Stimulated activated naive CD4-positive, alpha-beta T cell treated with Interleukin-2 at 50 U/mL for 16 hours (primary cell): Measurements from ENCODE around the gene PYGM.

Source experiments
- DNase-seq: peaks from one replicate; lab custom pipeline; 2025; lab: John Stamatoyannopoulos, UW

PYGM gene

GRCh38 chr11:64753380-64754123 is 6.2 kb downstream of the PYGM start:
- DNase-seq = no peak

DNA sequence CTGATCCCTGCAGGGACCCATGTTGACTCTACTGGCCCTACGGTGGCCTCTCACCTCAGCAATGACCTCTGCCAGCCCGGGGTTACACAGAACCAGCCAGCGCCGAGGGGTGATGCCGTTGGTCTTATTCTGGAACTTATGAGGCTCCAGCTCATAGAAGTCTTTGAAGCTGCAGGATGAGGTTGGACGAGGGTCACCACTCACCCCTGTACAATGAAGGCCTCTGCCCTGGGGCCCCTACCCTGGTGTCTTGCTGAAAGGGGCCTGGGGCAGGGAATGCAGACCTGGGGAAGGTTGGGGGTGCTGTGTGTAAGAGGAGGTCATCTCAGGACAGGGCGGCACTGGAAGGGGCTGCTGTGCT is 6.8 kb downstream of the PYGM start:
- DNase-seq = no peak

- no peak for DNase-seq
These were observed 7.4 kb downstream of the PYGM start for GRCh38 chr11:64752175-64752970.

DNA sequence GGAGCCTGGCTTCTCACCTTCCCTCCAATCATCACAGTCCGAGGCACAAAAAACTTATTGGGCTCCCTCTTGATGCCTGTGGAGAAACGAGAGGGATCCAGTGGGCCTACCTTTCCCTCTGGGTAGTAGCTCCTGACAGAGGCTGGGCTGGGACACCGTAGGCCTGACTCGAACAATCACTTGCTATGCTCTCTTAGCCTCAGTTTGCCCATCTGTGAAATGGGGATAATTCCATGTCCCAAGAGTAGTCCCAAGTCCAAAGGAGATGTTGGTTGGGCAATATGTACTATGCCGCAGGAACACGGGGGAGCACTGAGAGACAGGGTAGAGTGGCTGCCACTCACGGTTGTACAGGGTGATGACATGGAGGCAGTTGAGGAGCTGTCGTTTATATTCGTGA is 8.2 kb downstream of the PYGM start:
- DNase-seq = no peak

DNA sequence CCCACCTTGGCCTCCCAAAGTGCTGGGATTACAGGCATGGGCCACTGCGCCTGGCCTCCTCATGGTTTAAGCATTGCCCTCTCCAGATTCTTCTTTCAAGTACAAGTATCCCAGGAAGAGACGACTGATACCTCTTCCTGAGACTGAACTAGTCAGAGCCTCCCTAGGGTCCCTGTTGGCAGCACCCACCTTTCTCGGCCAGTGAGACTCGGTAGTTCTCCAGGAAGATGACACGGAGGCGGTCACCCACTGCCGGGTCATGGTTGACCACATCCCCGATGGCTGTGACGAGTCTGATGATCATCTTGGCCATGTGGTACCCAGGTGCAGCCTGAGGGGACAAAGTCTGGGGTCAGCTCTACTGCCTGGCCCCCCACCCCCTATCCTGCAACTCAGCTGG is 8.6 kb downstream of the PYGM start:
- no peak for DNase-seq

DNA sequence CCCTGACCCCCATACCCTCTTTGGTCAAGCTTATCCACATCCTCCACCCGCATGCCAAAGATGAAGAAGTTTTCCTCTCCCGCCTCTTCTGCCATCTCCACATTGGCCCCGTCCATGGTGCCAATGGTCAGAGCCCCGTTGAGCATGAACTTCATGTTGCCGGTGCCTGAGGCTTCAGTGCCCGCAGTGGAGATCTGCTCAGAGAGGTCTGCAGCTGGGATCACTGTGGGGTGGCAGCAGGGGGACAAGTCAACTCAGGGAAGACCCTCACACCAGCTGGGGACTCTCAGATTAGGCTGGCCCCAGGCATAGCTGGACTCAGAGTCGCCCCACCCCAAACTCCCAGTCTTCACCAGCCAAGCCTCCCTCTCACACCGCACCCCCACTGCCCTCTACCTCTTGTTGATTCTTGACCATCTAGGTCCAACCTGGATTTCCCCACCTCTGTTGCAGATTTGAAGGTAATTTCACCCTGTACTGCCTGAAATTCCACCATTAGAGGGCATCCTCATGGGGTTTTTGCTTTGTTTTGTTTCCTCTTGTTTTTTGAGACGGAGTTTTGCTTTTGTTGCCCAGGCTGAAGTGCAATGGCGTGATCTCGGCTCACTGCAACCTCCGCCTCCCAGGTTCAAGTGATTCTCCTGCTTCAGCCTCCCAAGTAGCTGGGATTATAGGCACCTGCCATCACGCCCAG is 9.3 kb downstream of the PYGM start:
- DNase-seq = no peak

- DNase-seq = no peak
These were observed 11.7 kb downstream of the PYGM start for GRCh38 chr11:64747961-64748665.

DNA sequence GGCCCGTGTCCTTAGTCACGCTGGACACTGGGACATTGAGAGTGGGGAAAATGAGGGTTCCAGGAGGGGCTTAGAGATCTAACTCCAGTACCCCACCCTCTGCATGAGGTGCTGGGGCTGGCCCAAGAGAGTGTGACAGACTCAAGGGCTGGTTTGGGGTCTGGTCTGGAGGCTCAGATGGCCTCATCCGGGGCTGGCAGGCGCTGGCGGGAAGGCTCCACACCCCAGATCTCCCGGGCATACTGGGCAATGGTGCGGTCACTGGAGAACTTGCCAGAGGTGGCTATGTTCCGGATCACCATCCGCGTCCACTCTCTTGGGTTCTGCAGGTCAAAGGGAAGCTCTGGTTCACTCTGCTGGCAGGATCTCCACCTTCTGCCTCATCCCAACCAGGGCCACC is 13.3 kb downstream of the PYGM start:
- no peak for DNase-seq

DNA sequence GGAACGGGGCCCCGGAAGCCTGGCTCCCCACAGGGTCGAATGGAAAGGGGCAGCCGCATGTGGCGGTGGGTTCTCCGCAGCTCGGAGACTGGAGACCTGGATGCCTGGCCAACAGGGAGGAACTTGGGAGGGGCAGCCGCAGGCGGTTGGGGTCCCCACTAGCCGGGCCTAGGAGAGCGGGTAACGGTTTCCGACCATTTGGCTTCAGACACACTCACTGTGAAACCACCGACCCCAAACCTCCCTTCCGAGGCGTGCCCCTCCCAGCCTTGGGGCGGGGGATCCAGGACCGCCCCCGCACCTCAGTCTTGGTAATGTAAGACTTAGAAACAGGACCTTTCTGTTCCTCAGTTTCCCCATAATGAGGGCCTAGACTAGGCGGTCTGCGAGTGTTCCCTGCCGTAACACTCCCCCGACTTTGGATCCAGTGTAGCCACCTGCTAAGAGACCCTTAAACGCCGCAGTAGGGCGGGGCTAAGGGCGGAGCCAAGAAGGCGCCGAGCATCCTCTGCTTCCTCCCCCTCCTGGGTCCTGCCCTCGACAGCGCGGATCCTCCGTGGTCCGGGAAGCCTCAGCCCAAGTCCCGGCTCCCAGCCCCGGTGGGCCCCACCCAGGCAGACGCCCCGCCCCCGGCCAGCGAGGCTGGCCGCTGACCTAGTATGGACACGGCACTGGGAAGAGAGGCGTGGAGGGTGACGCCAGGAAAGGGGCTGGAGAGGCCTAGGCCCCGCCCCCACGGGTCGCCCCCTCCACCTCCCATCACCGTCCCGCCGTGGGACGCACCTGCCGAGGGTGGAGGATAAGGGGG is 14.0 kb downstream of the PYGM start:
- peak; percentile 68 for DNase-seq

DNA sequence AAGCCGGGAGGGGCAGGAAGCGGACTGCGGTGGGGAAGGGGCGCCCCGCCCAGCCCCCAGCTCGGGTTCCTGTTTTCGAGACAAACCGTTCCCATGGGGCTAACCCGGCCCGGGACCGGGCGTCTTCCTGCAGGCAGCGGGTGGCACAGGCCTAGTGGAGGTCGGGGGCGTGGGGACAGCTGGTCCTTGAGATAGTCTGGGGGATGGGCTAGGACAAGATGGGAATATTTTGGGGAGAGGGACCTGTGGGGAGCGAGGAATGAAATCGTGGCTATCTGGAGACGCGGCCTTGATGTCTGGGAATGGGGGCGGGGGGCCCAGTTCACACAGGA is 14.6 kb downstream of the PYGM start:
- peak; percentile 56 for DNase-seq

GRCh38 chr11:64744544-64745188 is 15.1 kb downstream of the PYGM start:
- peak; percentile 41 for DNase-seq

- peak; percentile 69 for DNase-seq
These were observed 15.9 kb downstream of the PYGM start, which contains the start of gene RASGRP2 for GRCh38 chr11:64743591-64744543. Gene RASGRP2, minus strand, starts transcription at chr11:64744142. Its CDS starts 1,276 bp downstream, at chr11:64742866.

DNA sequence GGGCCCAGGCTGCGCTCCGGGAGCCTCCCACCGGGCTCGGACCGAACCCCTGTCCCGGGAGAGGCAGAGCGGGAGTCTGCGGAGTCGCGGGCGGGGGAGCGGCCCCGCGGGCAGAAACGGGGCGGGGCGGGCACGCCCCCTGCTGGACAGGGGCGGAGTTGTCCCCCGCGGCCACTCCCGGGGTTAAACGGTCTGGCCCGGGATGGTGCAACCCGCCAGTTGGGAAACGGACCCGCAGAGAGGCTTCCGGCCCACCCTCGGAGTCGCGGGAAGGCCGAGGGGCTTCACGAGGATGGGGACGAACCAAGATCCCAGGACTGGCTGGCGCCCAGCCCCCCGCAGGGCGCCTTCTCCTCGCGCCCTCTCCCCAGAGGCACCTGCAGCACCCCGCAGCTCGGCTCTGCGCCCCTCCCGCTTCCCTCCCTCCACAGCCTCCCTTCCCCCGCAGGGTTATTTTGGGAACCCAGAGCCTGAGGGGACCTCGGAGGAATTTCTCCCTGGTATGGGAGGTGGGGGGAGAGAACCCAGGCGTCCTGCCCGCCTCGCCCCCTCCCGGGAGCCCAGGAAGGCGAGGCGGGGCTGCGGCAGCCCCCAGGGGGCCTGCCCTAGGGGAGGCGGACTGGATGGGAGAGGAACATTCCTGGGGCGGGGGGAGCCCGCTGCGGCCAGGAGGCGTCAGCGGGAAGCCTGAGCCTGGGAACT is 16.7 kb downstream of the PYGM start:
- DNase-seq = peak; percentile 60

DNA sequence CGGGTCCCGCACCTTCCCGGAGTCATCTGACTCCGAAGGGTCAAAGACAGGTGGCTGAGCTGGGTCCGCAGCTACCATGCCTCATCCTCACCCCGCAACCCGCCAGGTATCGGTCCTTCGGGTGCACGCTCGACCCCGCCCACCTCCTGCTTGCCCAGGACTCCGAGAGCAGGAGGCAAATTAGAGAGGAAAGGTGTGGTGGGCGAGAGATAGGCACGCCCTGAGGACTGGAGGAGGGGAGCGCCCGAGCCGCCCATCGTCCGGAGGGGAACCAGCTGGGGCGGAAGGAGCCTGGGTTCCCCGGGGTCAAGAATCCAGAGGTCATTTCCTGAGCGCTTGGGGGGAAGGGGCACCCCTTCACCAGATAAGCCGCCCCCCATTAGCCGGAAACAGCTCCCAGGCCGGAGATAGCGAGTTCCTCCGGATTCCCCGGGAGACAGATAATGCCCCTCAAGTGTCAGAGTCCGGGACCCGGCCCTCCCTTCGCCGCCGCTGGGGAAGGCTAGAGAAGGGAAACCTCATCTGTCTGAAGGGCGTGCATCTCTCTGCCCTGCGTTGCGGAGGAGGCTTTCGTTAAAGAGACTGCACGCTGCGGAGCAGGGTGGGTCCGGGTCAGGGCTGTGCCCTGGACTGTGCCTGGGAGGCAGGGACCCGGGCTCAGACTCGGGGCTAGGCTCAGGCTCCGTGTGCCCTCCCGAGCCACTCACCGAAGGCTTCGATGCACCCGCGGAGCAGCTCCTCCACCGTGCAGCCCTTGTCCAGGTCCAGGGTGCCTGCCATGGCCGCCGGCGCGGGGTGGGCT is 17.5 kb downstream of the PYGM start:
- DNase-seq = peak; percentile 46

GRCh38 chr11:64741375-64742086 is 18.2 kb downstream of the PYGM start:
- no peak for DNase-seq

- no peak for DNase-seq
These were observed 19.9 kb downstream of the PYGM start for GRCh38 chr11:64739871-64740270.

DNA sequence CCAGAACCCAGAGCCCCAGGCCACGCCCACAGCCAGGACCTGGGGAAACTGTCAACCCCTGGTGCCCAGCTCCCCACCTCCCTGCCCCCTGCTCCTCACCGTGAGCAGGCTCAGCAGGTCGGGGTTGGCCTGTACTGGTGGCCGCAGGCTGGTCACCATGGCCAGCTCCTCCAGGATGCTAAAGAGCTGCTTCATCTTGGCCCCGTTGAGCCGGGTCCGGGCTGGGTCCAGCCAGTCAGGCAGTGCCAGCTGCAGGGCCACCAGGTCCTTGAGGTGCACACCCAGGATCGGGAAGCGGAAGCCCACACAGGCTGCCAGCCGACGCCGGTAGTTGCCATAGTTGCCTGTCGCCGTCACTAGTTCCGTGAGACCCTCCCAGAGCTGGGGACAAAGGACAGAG is 23.1 kb downstream of the PYGM start:
- DNase-seq = no peak
